HTERT RPE-1 (cell line): Measurements from ENCODE around the gene AP2A2.
"Not testable (repeated sequence)": the region's sequence is repeated elsewhere in the genome, so short reads cannot be mapped to it uniquely, and the experiment has no call there.

Experiments
- in situ Hi-C: fragments of 300-500 bp; cut with MboI; formaldehyde crosslinking; loops from 4 replicates; pipeline ENCODE4 v1.14.3; 2020; ENCODE audit warnings: low sequenced_read_pairs

Gene AP2A2

GRCh38 chr11:972523-973211 lies 47.0 kb downstream of the AP2A2 start:
- in situ Hi-C loops = no loop called here

- in situ Hi-C loops = no loop called here
Observed at GRCh38 chr11:973237-973636, 47.6 kb downstream of the AP2A2 start.

- in situ Hi-C loops = not testable (repeated sequence)
Observed at GRCh38 chr11:975376-975775, 49.7 kb downstream of the AP2A2 start.

GRCh38 chr11:975827-976226 lies 50.2 kb downstream of the AP2A2 start:
- in situ Hi-C loops = no loop called here

GRCh38 chr11:976431-977160 lies 50.9 kb downstream of the AP2A2 start:
- in situ Hi-C loops = no loop called here

- in situ Hi-C loops = no loop called here
Observed at GRCh38 chr11:977830-978720, 52.4 kb downstream of the AP2A2 start.

- in situ Hi-C loops = no loop called here
Observed at GRCh38 chr11:978781-979180, 53.1 kb downstream of the AP2A2 start.

GRCh38 chr11:980438-981357 lies 55.0 kb downstream of the AP2A2 start:
- in situ Hi-C loops = no loop called here

- in situ Hi-C loops = no loop called here
Observed at GRCh38 chr11:981764-982163, 56.1 kb downstream of the AP2A2 start.

GRCh38 chr11:984546-984945 lies 58.9 kb downstream of the AP2A2 start:
- in situ Hi-C loops = no loop called here

- in situ Hi-C loops = no loop called here
Observed at GRCh38 chr11:985406-985805, 59.7 kb downstream of the AP2A2 start.

- in situ Hi-C loops = no loop called here
Observed at GRCh38 chr11:985848-986247, 60.2 kb downstream of the AP2A2 start.

GRCh38 chr11:986270-986951 lies 60.7 kb downstream of the AP2A2 start:
- in situ Hi-C loops = no loop called here

GRCh38 chr11:986952-987305 lies 61.3 kb downstream of the AP2A2 start:
- in situ Hi-C loops = no loop called here

- in situ Hi-C loops = no loop called here
Observed at GRCh38 chr11:987671-988070, 62.0 kb downstream of the AP2A2 start.

GRCh38 chr11:990101-990500 lies 64.4 kb downstream of the AP2A2 start:
- in situ Hi-C loops = no loop called here

- in situ Hi-C loops = no loop called here
Observed at GRCh38 chr11:991034-991433, 65.4 kb downstream of the AP2A2 start.

- in situ Hi-C loops = no loop called here
Observed at GRCh38 chr11:991711-992307, 66.1 kb downstream of the AP2A2 start.

GRCh38 chr11:992577-992976 lies 66.9 kb downstream of the AP2A2 start:
- in situ Hi-C loops = no loop called here
